Vagina (tissue), 2 donors: Measurements from ENCODE around the gene SLC5A4. TPM values are rescaled to one million over a fixed set of nuclear protein-coding genes. Genes with fewer than 3 reads are reported as not detected.
"Not testable (repeated sequence)": the region's sequence is repeated elsewhere in the genome, so short reads cannot be mapped to it uniquely, and the experiment has no call there.

Source experiments
- DNase-seq, 2 donors: peaks; one replicate each; pipeline ENCODE4 v3.0.0-alpha.2; 2017; ENCODE audit errors: extremely low spot score in 2 of 2
- H3K27ac ChIP-seq: fragments of 200-600 bp; sonication (generic); one replicate; pipeline ENCODE4 v1.5.1; 2019
- H3K27me3 ChIP-seq: fragments of 200-600 bp; sonication (generic); one replicate; pipeline ENCODE4 v1.5.1; 2019
- H3K36me3 ChIP-seq, 2 donors: fragments of 200-600 bp; sonication (generic); one replicate each; pipeline ENCODE4 v1.5.1; 2017 to 2019
- H3K4me1 ChIP-seq: fragments of 200-600 bp; sonication (generic); one replicate; pipeline ENCODE4 v1.5.1; 2019
- H3K4me3 ChIP-seq, 2 donors: fragments of 200-600 bp; sonication (generic); 1 replicate in 1 of 2; 2 replicates in 1 of 2; pipeline ENCODE4 v1.5.1; 2016 to 2019
- H3K9me3 ChIP-seq: fragments of 200-600 bp; sonication (generic); one replicate; pipeline ENCODE4 v1.5.1; 2019
- POLR2A ChIP-seq, 2 donors: fragments of 450-650 bp; IDR thresholded peaks; one replicate each; pipeline ENCODE4 v1.6.1; 2017; ENCODE audit warnings: antibody characterized with exemption in 2 of 2, mild to moderate bottlenecking in 2 of 2, moderate library complexity in 2 of 2
- POLR2AphosphoS5 ChIP-seq, 2 donors: sonication (generic); formaldehyde crosslinking; IDR thresholded peaks; one replicate each; pipeline ENCODE4 v1.9.0; 2017; ENCODE audit warnings: antibody characterized with exemption in 2 of 2, mild to moderate bottlenecking in 2 of 2, low read depth in 1 of 2; ENCODE audit not compliant: insufficient read depth in 1 of 2
- intact Hi-C: fragments of 100-400 bp; cut with DNase I; formaldehyde crosslinking; loops from one replicate; pipeline ENCODE4 v1.15.1; 2023
- total RNA-seq: library from RNA; depleted of rRNA; stranded (reverse); fragments of >200 nt; gene quantifications from one replicate; pipeline ENCODE4 v1.2.3, GENCODE V29; 2016
- TF ChIP-seq, protein P1 (sequence below), 3 experiments: fragments of 450-650 bp in 2 of 3; fragments of 200-600 bp in 1 of 3; sonication (generic) in 1 of 3; IDR thresholded peaks; one replicate each; pipeline ENCODE4 v1.5.1; 2017 to 2019; ENCODE audit warnings: antibody characterized with exemption in 3 of 3, mild to moderate bottlenecking in 2 of 3, moderate library complexity in 2 of 3

SLC5A4 gene
- total RNA-seq, 1 donor from 2014 or later, result 2.2 TPM

GRCh38 chr22:32270641-32271369 is 15.7 kb upstream of the SLC5A4 start:
- intact Hi-C loops, result no loop called here
- Histone ChIP-seq H3K9me3 (no peaks in the 10 kb centered on the region), H3K36me3 (no peaks in the 10 kb centered on the region), H3K4me3 (no peak overlapping the region), H3K27ac (no peak overlapping the region), H3K27me3 (no peaks in the 10 kb centered on the region), H3K4me1 (peaks cover 4% of the 10 kb centered on the region)
- TF ChIP-seq, protein P1, sequence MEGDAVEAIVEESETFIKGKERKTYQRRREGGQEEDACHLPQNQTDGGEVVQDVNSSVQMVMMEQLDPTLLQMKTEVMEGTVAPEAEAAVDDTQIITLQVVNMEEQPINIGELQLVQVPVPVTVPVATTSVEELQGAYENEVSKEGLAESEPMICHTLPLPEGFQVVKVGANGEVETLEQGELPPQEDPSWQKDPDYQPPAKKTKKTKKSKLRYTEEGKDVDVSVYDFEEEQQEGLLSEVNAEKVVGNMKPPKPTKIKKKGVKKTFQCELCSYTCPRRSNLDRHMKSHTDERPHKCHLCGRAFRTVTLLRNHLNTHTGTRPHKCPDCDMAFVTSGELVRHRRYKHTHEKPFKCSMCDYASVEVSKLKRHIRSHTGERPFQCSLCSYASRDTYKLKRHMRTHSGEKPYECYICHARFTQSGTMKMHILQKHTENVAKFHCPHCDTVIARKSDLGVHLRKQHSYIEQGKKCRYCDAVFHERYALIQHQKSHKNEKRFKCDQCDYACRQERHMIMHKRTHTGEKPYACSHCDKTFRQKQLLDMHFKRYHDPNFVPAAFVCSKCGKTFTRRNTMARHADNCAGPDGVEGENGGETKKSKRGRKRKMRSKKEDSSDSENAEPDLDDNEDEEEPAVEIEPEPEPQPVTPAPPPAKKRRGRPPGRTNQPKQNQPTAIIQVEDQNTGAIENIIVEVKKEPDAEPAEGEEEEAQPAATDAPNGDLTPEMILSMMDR (IDR thresholded peaks at IDR 0.05), result no peak
- TF ChIP-seq POLR2AphosphoS5 (IDR thresholded peaks at IDR 0.05; ENCODE audit: insufficient read depth in 1 of 2, low read depth in 1 of 2) (no peak), POLR2A (IDR thresholded peaks at IDR 0.05) (no peak)
- DNase-seq, result no peak

DNA sequence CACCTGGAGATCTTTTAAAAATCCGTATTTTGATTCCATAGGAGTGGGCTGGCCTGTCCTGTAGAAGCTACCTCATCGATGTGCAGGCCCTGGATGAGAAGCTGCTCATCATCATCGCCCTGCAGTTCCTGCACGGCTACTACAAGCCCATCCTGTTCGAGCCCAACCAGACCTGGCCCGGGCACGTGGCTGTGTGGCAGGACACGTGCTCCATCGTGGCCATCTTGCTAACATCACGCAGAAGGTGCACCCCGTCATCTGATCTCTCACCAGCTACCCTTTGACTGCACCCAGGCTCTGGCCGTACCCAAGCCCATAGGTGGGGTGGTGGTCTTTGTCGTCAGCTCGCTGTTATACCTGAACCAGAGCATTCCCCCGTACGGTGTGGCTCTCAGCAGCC is 14.2 kb upstream of the SLC5A4 start:
- intact Hi-C loops, result no loop called here
- DNase-seq, result no peak
- Histone ChIP-seq H3K4me3 (no peak overlapping the region), H3K36me3 (no peaks in the 10 kb centered on the region), H3K9me3 (no peaks in the 10 kb centered on the region), H3K27ac (no peak overlapping the region), H3K4me1 (peaks cover 4% of the 10 kb centered on the region), H3K27me3 (no peaks in the 10 kb centered on the region)
- no peak for TF ChIP-seq POLR2AphosphoS5 (IDR thresholded peaks at IDR 0.05; ENCODE audit: insufficient read depth in 1 of 2, low read depth in 1 of 2)
- TF ChIP-seq POLR2A (IDR thresholded peaks at IDR 0.05), result no peak
- TF ChIP-seq, protein P1 (IDR thresholded peaks at IDR 0.05), result no peak

DNA sequence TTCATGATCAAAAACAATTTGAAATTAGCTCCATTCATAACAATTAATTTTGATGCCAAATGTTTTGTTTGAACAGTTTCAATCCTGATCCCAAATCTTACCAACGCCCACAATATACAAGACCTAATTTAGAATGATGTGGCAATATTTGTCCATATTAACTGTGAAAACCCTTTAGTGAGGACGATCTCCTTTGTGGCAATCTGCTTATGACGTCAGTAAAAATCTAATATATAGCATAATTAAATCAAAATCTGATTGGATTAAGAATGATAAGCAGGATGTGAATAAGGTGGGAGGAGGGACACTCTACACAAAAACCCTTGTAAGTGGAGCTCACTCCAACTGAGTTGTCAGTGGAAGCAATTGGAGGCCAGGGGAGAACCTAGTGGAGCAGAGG is 11.9 kb upstream of the SLC5A4 start:
- intact Hi-C loops, result no loop called here
- no peak for TF ChIP-seq POLR2A (IDR thresholded peaks at IDR 0.05)
- TF ChIP-seq, protein P1 (IDR thresholded peaks at IDR 0.05), result no peak
- no peak for TF ChIP-seq POLR2AphosphoS5 (IDR thresholded peaks at IDR 0.05; ENCODE audit: insufficient read depth in 1 of 2, low read depth in 1 of 2)
- Histone ChIP-seq H3K27ac (no peak overlapping the region), H3K27me3 (no peaks in the 10 kb centered on the region), H3K4me1 (peaks cover 4% of the 10 kb centered on the region), H3K4me3 (no peak overlapping the region), H3K9me3 (no peaks in the 10 kb centered on the region), H3K36me3 (no peaks in the 10 kb centered on the region)
- DNase-seq, result no peak

- H3K9me3 ChIP-seq, result no peaks in the 10 kb centered on the region
- intact Hi-C loops, result no loop called here
- peak overlapping the region in 1 of 2 donors; percentile 15 for H3K4me3 ChIP-seq
- TF ChIP-seq, protein P1 (IDR thresholded peaks at IDR 0.05), result peak in 2 of 3 experiments; percentile 46 to 56
- TF ChIP-seq POLR2A (IDR thresholded peaks at IDR 0.05), result no peak
- H3K36me3 ChIP-seq, result no peaks in the 10 kb centered on the region
- peaks cover 4% of the 10 kb centered on the region for H3K4me1 ChIP-seq
- no peaks in the 10 kb centered on the region for H3K27me3 ChIP-seq
- no peak overlapping the region for H3K27ac ChIP-seq
- no peak for DNase-seq
Observed at GRCh38 chr22:32265882-32266767, 11.0 kb upstream of the SLC5A4 start.

GRCh38 chr22:32263678-32264077 is 8.5 kb upstream of the SLC5A4 start:
- H3K27me3 ChIP-seq, H3K36me3 ChIP-seq, H3K4me3 ChIP-seq, H3K4me1 ChIP-seq, H3K27ac ChIP-seq, DNase-seq, intact Hi-C loops, H3K9me3 ChIP-seq: not testable (repeated sequence)
